ENCODE measurements around the gene MXRA7.

DNA sequence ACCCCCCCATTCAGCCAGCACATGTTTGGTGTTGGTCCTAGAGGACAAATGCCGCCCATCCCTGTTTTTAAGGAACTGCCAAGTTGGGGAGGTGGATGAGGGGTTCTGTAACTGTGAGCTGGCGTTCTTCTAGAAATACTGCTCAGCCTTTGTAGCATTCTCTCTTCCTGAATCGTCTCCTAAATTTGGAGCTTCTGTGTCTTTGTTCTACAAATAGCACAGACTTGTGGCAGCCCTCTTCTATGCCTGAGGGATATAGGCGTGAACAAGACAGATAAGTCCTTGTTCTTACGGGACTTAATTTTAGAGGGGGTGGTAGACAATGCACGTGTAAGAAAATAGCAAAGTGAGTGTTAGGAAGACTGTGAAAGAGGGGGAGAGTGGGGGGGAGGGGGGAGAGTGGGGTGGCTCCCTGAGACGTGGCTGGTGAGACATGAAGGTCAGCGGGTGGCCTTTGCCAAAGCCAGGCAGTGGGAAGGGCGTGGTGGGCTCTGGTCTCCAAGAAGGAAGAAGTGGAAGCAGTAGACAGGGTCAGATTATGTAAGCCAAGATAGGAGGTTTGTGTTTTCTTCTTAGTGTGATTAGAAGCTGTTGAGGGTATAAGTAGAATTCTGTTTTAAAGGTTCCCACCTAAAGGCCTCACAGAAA lies 37.1 kb upstream of the MXRA7 start:
- TF ChIP-seq CTCF (conservative IDR thresholded peaks at IDR 0.05) (no peak), ZFX (IDR thresholded peaks at IDR 0.05) (no peak)
